OCI-LY1 (cell line): ENCODE results near the gene ATP8B3.

Experiments
- H2AFZ ChIP-seq: fragments of 200-600 bp; sonication (generic), shearing (Covaris generic); 2 replicates; pipeline ENCODE4 v1.6.0; 2014; ENCODE audit warnings: antibody characterized with exemption, mild to moderate bottlenecking, low read length
- H3F3A ChIP-seq: fragments of 200-600 bp; sonication (generic), shearing (Covaris generic); 2 replicates; pipeline ENCODE4 v1.6.0; 2014; ENCODE audit warnings: mild to moderate bottlenecking, antibody characterized with exemption, low read length, moderate library complexity; ENCODE audit not compliant: insufficient read depth
- H3K27ac ChIP-seq: fragments of 200-600 bp; sonication (generic); 2 replicates; pipeline ENCODE4 v1.5.1; 2014; ENCODE audit warnings: low read length, mixed run types, mild to moderate bottlenecking, low read depth; ENCODE audit not compliant: poor library complexity, severe bottlenecking
- H3K27me3 ChIP-seq: fragments of 200-600 bp; sonication (generic); 2 replicates; pipeline ENCODE4 v1.6.0; 2014; ENCODE audit warnings: antibody characterized with exemption, mild to moderate bottlenecking, low read length, moderate library complexity; ENCODE audit not compliant: insufficient read depth
- H3K36me3 ChIP-seq: fragments of 200-600 bp; sonication (generic); 2 replicates; pipeline ENCODE4 v1.6.1; 2014; ENCODE audit warnings: mild to moderate bottlenecking, antibody characterized with exemption, low read length, moderate library complexity, mixed read lengths; ENCODE audit not compliant: insufficient read depth
- H3K4me1 ChIP-seq: fragments of 200-600 bp; sonication (generic); 2 replicates; pipeline ENCODE4 v1.5.1; 2014; ENCODE audit warnings: mild to moderate bottlenecking, low read length, moderate library complexity; ENCODE audit not compliant: insufficient read depth, severe bottlenecking
- H3K4me2 ChIP-seq: fragments of 200-600 bp; sonication (generic), shearing (Covaris generic); 2 replicates; pipeline ENCODE4 v1.6.1; 2014; ENCODE audit warnings: low read length
- H3K4me3 ChIP-seq: fragments of 200-600 bp; sonication (generic); 2 replicates; pipeline ENCODE4 v1.5.1; 2014; ENCODE audit warnings: low read length, low read depth, mild to moderate bottlenecking, mixed read lengths; ENCODE audit not compliant: poor library complexity, severe bottlenecking
- H3K79me2 ChIP-seq: fragments of 200-600 bp; shearing (Covaris generic); 2 replicates; pipeline ENCODE4 v1.6.1; 2016; ENCODE audit warnings: mixed run types, low read length, mixed read lengths; ENCODE audit not compliant: insufficient read depth
- H3K9ac ChIP-seq: fragments of 200-600 bp; sonication (generic), shearing (Covaris generic); 2 replicates; pipeline ENCODE4 v1.6.1; 2014; ENCODE audit warnings: mild to moderate bottlenecking, low read length, mixed read lengths
- H3K9me2 ChIP-seq: fragments of 200-600 bp; sonication (generic), shearing (Covaris generic); 2 replicates; pipeline ENCODE4 v1.6.1; 2014; ENCODE audit warnings: low read depth, mild to moderate bottlenecking, low read length, mixed read lengths
- H3K9me3 ChIP-seq: fragments of 200-600 bp; shearing (Covaris generic); 2 replicates; pipeline ENCODE4 v1.6.1; 2014; ENCODE audit warnings: low read length, mixed read lengths
- H4K20me1 ChIP-seq: fragments of 200-600 bp; sonication (generic), shearing (Covaris generic); 2 replicates; pipeline ENCODE4 v1.6.0; 2016; ENCODE audit warnings: mild to moderate bottlenecking, low read length; ENCODE audit not compliant: insufficient read depth
- EZH2 ChIP-seq: fragments of 200-600 bp; sonication (generic), shearing (Covaris generic); IDR thresholded peaks from 2 replicates; pipeline ENCODE4 v1.8.0; 2017; ENCODE audit warnings: borderline replicate concordance, mixed run types, mild to moderate bottlenecking, antibody characterized with exemption, low read length, moderate library complexity, mixed read lengths
- TF ChIP-seq, protein P1 (sequence below): fragments of 200-600 bp; sonication (generic), shearing (Covaris generic); IDR thresholded peaks from 2 replicates; pipeline ENCODE4 v1.5.1; 2017; ENCODE audit warnings: mild to moderate bottlenecking, antibody characterized with exemption, low read length, moderate library complexity, mixed read lengths

Gene ATP8B3

GRCh38 chr19:1828279-1829238 lies 16.5 kb upstream of the ATP8B3 start:
- no peaks in the 10 kb centered on the region for H3K9me3 ChIP-seq
- H3K9me2 ChIP-seq: no peaks in the 10 kb centered on the region
- no peaks in the 10 kb centered on the region; the same call in 1 of the 2 replicates for H4K20me1 ChIP-seq
- H3K27me3 ChIP-seq: no peaks in the 10 kb centered on the region
- peaks cover 20% of the 10 kb centered on the region for H3K4me1 ChIP-seq
- no peaks in the 10 kb centered on the region for H3F3A ChIP-seq
- H3K27ac ChIP-seq: no peak overlapping the region
- H3K4me2 ChIP-seq: no peak overlapping the region
- no peak overlapping the region for H2AFZ ChIP-seq
- no peaks in the 10 kb centered on the region for H3K79me2 ChIP-seq
- H3K4me3 ChIP-seq: no peak overlapping the region
- peaks cover 40% of the 10 kb centered on the region; the same call in 1 of the 2 replicates for H3K36me3 ChIP-seq
- no peak overlapping the region for H3K9ac ChIP-seq
- TF ChIP-seq, protein P1, sequence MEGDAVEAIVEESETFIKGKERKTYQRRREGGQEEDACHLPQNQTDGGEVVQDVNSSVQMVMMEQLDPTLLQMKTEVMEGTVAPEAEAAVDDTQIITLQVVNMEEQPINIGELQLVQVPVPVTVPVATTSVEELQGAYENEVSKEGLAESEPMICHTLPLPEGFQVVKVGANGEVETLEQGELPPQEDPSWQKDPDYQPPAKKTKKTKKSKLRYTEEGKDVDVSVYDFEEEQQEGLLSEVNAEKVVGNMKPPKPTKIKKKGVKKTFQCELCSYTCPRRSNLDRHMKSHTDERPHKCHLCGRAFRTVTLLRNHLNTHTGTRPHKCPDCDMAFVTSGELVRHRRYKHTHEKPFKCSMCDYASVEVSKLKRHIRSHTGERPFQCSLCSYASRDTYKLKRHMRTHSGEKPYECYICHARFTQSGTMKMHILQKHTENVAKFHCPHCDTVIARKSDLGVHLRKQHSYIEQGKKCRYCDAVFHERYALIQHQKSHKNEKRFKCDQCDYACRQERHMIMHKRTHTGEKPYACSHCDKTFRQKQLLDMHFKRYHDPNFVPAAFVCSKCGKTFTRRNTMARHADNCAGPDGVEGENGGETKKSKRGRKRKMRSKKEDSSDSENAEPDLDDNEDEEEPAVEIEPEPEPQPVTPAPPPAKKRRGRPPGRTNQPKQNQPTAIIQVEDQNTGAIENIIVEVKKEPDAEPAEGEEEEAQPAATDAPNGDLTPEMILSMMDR: no peak
- TF ChIP-seq EZH2: no peak

GRCh38 chr19:1827566-1828278 lies 15.6 kb upstream of the ATP8B3 start:
- Histone ChIP-seq H3K27ac (no peak overlapping the region), H3K27me3 (no peaks in the 10 kb centered on the region), H3K4me1 (peaks cover 20% of the 10 kb centered on the region), H3K9me2 (no peaks in the 10 kb centered on the region), H4K20me1 (no peaks in the 10 kb centered on the region; the same call in 1 of the 2 replicates), H3K36me3 (peaks cover 48% of the 10 kb centered on the region; the same call in 1 of the 2 replicates), H2AFZ (no peak overlapping the region), H3K9ac (no peak overlapping the region), H3K4me2 (peak overlapping the region; percentile 40; the same call in 1 of the 2 replicates), H3F3A (no peaks in the 10 kb centered on the region), H3K4me3 (no peak overlapping the region), H3K9me3 (no peaks in the 10 kb centered on the region), H3K79me2 (no peaks in the 10 kb centered on the region)
- TF ChIP-seq, protein P1: no peak

- Histone ChIP-seq H3K36me3 (peaks cover 55% of the 10 kb centered on the region; the same call in 1 of the 2 replicates), H4K20me1 (no peaks in the 10 kb centered on the region; the same call in 1 of the 2 replicates), H3K27me3 (no peaks in the 10 kb centered on the region), H3F3A (no peaks in the 10 kb centered on the region), H3K4me3 (peak overlapping the region; percentile 7), H2AFZ (no peak overlapping the region), H3K79me2 (no peaks in the 10 kb centered on the region), H3K9ac (no peak overlapping the region), H3K4me1 (peaks cover 20% of the 10 kb centered on the region), H3K9me3 (no peaks in the 10 kb centered on the region), H3K27ac (peak overlapping the region; percentile 30), H3K4me2 (peak overlapping the region; percentile 40; the same call in 1 of the 2 replicates), H3K9me2 (no peaks in the 10 kb centered on the region)
- TF ChIP-seq EZH2: no peak
- TF ChIP-seq, protein P1: no peak
These were observed 14.8 kb upstream of the ATP8B3 start for GRCh38 chr19:1826557-1827521.
